Esophagus muscularis mucosa (tissue), 4 donors: ENCODE measurements around the gene MAML3. TPM values are rescaled to one million over a fixed set of nuclear protein-coding genes. Genes with fewer than 3 reads are reported as not detected.

ENCODE experiments used
- DNase-seq: peaks from one replicate; pipeline ENCODE4 v3.0.0-alpha.2; 2017; ENCODE audit errors: extremely low spot score
- H3K27ac ChIP-seq, 4 donors: fragments of 200-600 bp; sonication (generic); replicated peaks in 1 of 4; 1 replicate in 3 of 4; 2 replicates in 1 of 4; pipeline ENCODE4 v1.5.1; 2016 to 2019; ENCODE audit warnings: mild to moderate bottlenecking in 1 of 4
- H3K27me3 ChIP-seq, 4 donors: fragments of 200-600 bp; sonication (generic); one replicate each; pipeline versions ENCODE4 v1.5.1 to v1.6.0; 2016 to 2019
- H3K36me3 ChIP-seq, 4 donors: fragments of 200-600 bp; sonication (generic); one replicate each; pipeline ENCODE4 v1.5.1; 2016 to 2019
- H3K4me1 ChIP-seq, 4 donors: fragments of 200-600 bp; sonication (generic); one replicate each; pipeline ENCODE4 v1.5.1; 2016 to 2019
- H3K4me3 ChIP-seq, 4 donors: fragments of 200-600 bp; sonication (generic); 1 replicate in 2 of 4; 2 replicates in 2 of 4; pipeline ENCODE4 v1.5.1; 2016 to 2019; ENCODE audit warnings: mild to moderate bottlenecking in 4 of 4, moderate library complexity in 1 of 4
- H3K9me3 ChIP-seq, 4 donors: fragments of 200-600 bp; sonication (generic); 1 replicate in 3 of 4; 2 replicates in 1 of 4; pipeline ENCODE4 v1.5.1; 2016 to 2019
- EP300 ChIP-seq: sonication (generic); formaldehyde crosslinking; IDR thresholded peaks from one replicate; pipeline ENCODE4 v1.6.1; 2017; ENCODE audit warnings: antibody characterized with exemption
- POLR2A ChIP-seq: fragments of 450-650 bp; IDR thresholded peaks from one replicate; pipeline ENCODE4 v1.6.1; 2017; ENCODE audit warnings: antibody characterized with exemption, moderate library complexity, mild to moderate bottlenecking, low read depth
- POLR2AphosphoS5 ChIP-seq, 2 donors: sonication (generic); formaldehyde crosslinking; IDR thresholded peaks; one replicate each; pipeline ENCODE4 v1.6.1; 2017; ENCODE audit warnings: antibody characterized with exemption in 2 of 2
- WGBS: methylation state at CpG from one replicate; pipeline ENCODE4 v1.1.5; 2018; 5-methylcytosine and 5-hydroxymethylcytosine counted together
- intact Hi-C: fragments of 100-400 bp; cut with DNase I; formaldehyde crosslinking; loops from one replicate; pipeline ENCODE4 v1.15.1; 2023
- total RNA-seq, 4 donors: library from RNA; depleted of rRNA; stranded (reverse); fragments of >200 nt; gene quantifications; one replicate each; pipeline versions ENCODE4 v1.1.0 to v1.2.1, GENCODE V29; 2016
- TF ChIP-seq, protein P1 (sequence below), 3 experiments: fragments of 200-600 bp in 2 of 3; fragments of 450-650 bp in 1 of 3; sonication (generic) in 2 of 3; IDR thresholded peaks; one replicate each; pipeline ENCODE4 v1.5.1; 2017 to 2019; ENCODE audit warnings: antibody characterized with exemption in 3 of 3, mild to moderate bottlenecking in 2 of 3, moderate library complexity in 1 of 3

MAML3 gene
- total RNA-seq, 4 donors from 2014 or later = 5.0 to 8.7 (median 7.1) TPM

DNA sequence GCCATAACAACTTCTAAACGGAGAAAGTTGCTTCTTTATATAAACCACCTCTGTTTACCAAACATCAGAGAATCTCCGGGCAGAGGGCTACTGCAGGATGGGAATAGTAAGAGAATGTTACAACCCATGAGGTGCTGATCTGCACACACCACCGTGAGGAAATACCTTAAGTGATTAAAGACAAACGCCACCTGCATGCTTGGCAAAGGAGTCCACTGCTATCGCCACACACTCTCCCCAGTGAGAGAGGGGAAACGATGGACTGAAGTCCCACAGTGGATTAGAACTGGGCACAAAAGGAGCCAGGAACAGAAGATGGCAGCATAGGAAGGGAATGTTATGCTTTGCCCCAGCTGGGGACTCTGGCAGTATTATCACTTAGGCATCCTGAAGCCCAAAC, 15.6 kb downstream of the MAML3 start:
- H3K9me3 ChIP-seq = no peaks in the 10 kb centered on the region
- no peak for DNase-seq
- no peak overlapping the region for H3K27ac ChIP-seq
- 71% methylated on average over 6 of the region's 6 CpGs for WGBS
- TF ChIP-seq POLR2AphosphoS5 (IDR thresholded peaks at IDR 0.05) = no peak
- TF ChIP-seq, protein P1, sequence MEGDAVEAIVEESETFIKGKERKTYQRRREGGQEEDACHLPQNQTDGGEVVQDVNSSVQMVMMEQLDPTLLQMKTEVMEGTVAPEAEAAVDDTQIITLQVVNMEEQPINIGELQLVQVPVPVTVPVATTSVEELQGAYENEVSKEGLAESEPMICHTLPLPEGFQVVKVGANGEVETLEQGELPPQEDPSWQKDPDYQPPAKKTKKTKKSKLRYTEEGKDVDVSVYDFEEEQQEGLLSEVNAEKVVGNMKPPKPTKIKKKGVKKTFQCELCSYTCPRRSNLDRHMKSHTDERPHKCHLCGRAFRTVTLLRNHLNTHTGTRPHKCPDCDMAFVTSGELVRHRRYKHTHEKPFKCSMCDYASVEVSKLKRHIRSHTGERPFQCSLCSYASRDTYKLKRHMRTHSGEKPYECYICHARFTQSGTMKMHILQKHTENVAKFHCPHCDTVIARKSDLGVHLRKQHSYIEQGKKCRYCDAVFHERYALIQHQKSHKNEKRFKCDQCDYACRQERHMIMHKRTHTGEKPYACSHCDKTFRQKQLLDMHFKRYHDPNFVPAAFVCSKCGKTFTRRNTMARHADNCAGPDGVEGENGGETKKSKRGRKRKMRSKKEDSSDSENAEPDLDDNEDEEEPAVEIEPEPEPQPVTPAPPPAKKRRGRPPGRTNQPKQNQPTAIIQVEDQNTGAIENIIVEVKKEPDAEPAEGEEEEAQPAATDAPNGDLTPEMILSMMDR (IDR thresholded peaks at IDR 0.05) = no peak
- no peak for TF ChIP-seq EP300
- no peak for TF ChIP-seq POLR2A
- H3K4me1 ChIP-seq = peaks cover 7 to 22% (median 16%) of the 10 kb centered on the region in 4 donors
- no peaks in the 10 kb centered on the region for H3K36me3 ChIP-seq
- H3K4me3 ChIP-seq = no peak overlapping the region
- no peaks in the 10 kb centered on the region for H3K27me3 ChIP-seq
- intact Hi-C loops = no loop called here

DNA sequence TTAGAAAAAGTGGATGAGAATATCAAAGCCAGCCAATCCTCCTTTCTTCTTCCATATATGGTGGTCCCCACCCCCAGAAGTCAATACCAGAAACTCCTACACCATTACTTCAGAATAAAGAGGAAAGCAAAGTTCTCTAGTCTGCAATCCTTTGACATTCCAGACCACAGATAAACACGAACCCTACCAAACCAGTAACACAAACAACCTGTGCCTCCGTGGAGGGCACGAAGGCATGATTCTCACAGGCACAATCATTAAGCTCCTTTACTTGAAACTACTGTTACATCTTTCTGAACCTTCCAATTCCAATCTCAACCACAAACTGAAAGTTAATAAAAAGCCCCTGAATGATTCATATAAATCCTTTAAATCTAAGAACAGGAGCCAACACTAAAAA, 16.3 kb downstream of the MAML3 start:
- H3K4me3 ChIP-seq = no peak overlapping the region

DNA sequence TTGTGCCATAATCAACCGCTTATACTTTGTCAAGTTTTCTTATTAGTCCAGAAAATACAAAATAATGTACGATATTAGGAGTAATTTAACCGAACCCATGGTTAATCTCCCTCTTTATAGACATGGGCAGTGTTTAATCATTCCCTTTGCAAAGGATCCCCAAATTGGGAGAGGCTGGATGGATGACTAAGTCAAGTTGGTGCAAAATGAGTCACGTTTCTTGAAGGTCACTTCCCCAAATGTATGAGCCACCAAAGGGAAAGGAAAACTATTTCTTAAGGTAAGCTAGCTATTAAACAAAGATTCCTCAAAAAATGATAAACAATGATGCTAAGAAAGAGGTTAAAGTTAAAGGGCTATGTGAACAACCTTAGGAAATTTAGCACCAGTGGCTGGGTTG, 17.5 kb downstream of the MAML3 start:
- H3K4me3 ChIP-seq = no peak overlapping the region
- intact Hi-C loops = no loop called here
- H3K4me1 ChIP-seq = peaks cover 7 to 22% (median 16%) of the 10 kb centered on the region in 4 donors
- 79% methylated on average over 4 of the region's 4 CpGs for WGBS
- H3K9me3 ChIP-seq = no peaks in the 10 kb centered on the region
- no peaks in the 10 kb centered on the region for H3K27me3 ChIP-seq
- no peaks in the 10 kb centered on the region for H3K36me3 ChIP-seq
- TF ChIP-seq POLR2A (no peak), POLR2AphosphoS5 (IDR thresholded peaks at IDR 0.05) (no peak), EP300 (no peak)
- TF ChIP-seq, protein P1 (IDR thresholded peaks at IDR 0.05) = no peak
- H3K27ac ChIP-seq = no peak overlapping the region
- DNase-seq = no peak

More for the DNA sequence above, 16.3 kb downstream of the MAML3 start:
- no peak for DNase-seq
- WGBS = 80% methylated on average over 3 of the region's 3 CpGs
- H3K4me1 ChIP-seq = peaks cover 7 to 22% (median 16%) of the 10 kb centered on the region in 4 donors
- H3K27ac ChIP-seq = no peak overlapping the region
- H3K36me3 ChIP-seq = no peaks in the 10 kb centered on the region
- TF ChIP-seq EP300 (no peak), POLR2AphosphoS5 (IDR thresholded peaks at IDR 0.05) (no peak), POLR2A (no peak)
- TF ChIP-seq, protein P1 (IDR thresholded peaks at IDR 0.05) = no peak
- intact Hi-C loops = no loop called here
- no peaks in the 10 kb centered on the region for H3K9me3 ChIP-seq
- no peaks in the 10 kb centered on the region for H3K27me3 ChIP-seq

DNA sequence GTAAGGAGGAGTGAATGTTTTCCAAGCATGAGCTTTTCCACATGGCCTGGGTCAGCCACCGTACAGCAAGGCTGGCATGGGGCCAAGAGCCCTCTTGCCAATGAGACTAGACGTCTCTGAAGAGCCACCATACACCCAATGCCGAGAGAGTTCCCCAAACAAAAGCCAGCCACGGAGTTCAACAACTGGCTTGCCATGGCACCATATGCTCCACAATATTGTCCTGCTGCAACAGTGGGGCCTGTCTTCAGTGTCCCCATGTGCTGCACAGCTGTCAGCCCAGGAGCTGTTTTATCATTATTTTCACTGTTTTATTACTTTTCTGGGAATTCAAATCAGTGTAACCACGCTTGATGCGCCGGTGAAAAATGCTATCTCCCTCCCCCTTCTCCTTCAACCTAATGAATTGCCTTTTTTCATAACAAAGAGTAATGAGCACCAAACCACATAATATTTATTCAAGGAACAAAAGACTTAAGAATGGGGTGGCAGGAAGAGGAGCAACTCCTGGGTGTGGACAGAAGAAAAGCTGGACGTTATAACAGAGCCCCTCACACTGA, 18.4 kb downstream of the MAML3 start:
- DNase-seq = no peak
- Histone ChIP-seq H3K36me3 (no peaks in the 10 kb centered on the region), H3K27me3 (no peaks in the 10 kb centered on the region), H3K27ac (no peak overlapping the region), H3K4me3 (no peak overlapping the region), H3K9me3 (no peaks in the 10 kb centered on the region), H3K4me1 (peaks cover 7 to 22% (median 16%) of the 10 kb centered on the region in 4 donors)
- 42% methylated on average over 8 of the region's 8 CpGs for WGBS
- no peak for TF ChIP-seq POLR2A
- TF ChIP-seq, protein P1 (IDR thresholded peaks at IDR 0.05) = no peak
- TF ChIP-seq POLR2AphosphoS5 (IDR thresholded peaks at IDR 0.05) = no peak
- TF ChIP-seq EP300 = no peak
- intact Hi-C loops = no loop called here
